Activated T-cell treated with anti-CD3 and anti-CD28 coated beads, Interleukin-2, amount 50 U/mL, for 48 hours (primary cell): ENCODE data around the gene RNF150.
"Not testable (repeated sequence)": the region's sequence is repeated elsewhere in the genome, so short reads cannot be mapped to it uniquely, and the experiment has no call there.

ENCODE experiments used
- DNase-seq, 2 experiments: peaks; one replicate each; pipeline ENCODE4 v3.0.0-alpha.2; 2020

RNF150 gene

DNA sequence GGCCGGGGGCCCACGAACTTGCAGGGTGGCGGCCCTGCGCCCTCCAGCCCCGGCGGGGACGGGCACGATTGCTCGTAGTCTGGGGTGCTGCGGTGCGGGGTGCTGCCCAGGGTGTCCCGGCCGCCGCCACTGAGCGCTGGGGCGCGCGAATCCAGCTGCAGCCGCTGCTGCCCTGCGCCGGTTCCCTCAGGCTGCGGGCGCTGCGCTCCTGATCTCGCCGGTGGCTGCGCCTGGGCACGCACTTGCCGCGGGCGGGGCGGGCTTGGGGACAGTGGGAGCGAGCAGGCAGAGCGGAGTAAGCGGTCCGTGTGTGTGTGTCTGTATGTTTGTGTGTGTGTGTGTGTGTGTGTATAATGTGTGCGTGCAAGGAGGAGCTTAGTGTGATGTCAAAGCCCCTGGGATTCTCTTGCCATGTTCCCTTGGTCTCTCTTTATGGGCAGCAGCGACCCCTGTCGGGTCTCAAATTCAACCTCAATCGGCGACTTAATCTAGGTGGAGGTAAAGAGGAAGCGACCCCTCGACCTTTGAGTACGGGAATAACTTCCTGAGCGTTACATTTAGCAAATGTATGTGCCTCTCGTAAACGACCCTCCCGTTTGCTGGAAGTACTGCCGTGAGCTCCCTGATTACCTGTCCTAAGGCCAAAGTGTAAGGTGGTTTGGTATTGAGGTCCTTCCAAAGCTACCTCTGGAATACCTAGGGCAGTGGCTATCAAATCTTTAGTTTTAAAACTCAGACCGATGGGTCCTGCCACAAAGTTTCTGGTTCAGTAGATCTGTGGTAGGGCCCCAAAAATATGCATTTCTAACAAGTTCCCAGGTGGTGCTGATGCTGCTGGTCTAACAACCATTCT lies at the start of gene RNF150:
Gene RNF150, minus strand, starts transcription at position 324 of the 853 bp plus-strand sequence.
- peak; percentile 73 to 74 for DNase-seq

- no peak for DNase-seq
These were observed 47.9 kb upstream of the RNF150 start for GRCh38 chr4:141180991-141181761.

- DNase-seq = no peak
These were observed 46.5 kb upstream of the RNF150 start for GRCh38 chr4:141179474-141180373.

DNA sequence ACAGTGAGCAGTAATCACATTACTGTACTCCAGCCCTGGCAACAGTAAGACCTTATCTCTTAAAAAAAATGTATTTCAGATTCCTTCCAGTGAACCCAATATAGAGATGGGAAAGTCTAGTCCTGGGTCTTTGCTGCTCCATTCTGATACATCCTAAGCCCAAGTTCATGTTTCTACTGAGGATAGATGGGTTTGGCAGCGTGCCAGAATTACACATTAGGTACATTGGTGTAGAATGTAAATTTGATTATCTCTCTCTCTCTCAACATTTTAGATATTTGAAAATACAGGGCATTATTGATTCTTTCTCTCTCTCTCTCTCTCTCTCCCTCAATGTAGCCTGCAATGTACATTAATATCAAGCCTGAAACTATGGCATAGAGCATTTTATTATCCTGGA lies 43.9 kb upstream of the RNF150 start:
- no peak for DNase-seq

DNA sequence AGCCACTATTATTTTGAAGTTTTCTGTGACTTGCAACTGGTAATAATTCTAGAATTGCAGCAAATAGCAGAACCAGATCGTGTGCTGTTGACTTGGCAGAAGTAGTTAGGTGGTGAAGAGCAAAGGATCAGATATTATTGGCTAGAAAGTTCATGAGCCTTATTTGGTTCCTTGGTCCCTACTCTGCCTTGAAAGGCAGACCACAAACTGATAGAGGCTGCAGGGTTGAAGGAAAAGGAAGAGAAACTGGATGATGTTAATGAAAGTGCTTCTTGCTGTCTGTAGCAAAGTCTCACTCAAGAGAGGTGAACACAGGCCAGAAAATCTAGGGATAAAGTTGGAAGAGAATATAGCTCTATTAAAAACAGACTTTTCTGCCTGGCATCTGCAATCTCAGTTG lies 41.2 kb upstream of the RNF150 start:
- DNase-seq = no peak

DNA sequence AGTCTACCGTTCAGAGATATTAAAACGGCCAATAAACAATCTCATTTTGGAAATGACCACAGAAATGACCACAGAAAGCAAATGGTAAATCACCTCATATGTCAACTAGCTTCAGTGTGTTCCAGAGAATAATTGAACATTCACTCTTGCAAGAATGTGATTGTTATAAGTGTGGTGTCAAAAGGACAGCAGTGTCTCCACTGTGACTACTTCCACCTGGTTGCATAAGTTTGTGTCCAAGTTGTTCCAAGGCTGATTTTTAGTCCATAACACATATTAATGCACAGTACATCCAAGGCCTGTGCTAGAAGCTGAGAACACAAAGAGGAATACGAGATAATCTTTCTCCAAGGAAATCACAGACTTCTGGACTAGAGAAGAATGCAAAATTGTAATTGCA lies 37.4 kb upstream of the RNF150 start:
- DNase-seq = no peak

DNA sequence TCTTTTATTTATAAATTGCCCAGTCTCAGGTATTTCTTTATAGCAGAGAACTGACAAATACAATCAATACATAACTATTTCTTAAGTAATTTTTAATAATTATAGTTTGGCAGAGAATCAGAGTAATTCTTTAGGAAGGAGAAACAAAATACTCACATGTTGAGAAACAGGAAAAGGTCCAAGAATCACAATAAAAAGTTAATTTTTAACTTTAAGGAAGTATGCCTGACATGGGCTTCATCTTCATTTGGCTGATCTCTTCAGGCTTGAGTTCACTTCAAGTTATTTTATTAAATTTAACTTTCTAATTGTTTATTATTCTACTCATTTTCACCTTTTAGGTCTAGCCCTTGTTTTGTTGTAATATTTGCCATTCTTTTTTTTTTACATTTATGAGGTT lies 36.1 kb upstream of the RNF150 start:
- DNase-seq = no peak

GRCh38 chr4:141165001-141165400 lies 31.7 kb upstream of the RNF150 start:
- DNase-seq = not testable (repeated sequence)

DNA sequence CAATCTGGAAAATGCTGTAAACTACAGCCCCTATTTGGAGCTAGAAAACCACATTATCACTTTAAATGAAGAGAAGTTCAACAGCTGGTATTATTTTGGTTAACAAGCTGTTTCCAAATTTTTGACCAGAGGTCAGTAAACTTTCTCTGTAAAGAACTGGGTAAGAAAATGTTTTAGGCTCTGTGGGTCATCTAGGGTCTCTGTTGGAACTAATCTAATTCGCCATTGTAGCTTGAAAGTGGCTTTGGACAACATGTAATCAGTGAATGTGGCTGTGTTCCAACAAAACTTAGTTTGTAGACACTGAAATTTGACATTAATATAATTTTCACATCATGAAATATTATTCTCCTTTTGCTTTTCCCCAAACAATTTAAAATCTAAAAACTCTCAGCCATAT lies 25.8 kb upstream of the RNF150 start:
- DNase-seq = no peak

DNA sequence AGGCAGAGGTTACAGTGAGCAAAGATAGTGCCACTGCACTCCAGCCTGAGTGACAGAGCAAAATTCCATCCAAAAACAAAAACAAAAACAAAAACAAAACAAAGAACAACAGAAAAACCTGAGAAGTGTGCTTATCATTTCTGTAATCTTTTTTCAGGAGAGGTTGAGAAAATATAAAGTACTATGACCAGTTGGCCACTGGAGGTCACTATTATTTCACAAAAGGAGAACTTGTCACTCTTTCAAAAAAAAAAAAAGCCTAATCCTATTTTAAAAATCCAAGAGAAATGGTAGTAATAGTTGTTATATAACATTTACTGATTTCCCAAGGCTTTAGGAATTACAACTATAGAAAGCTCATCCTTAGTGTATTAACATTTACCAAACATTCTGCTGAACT lies 24.9 kb upstream of the RNF150 start:
- no peak for DNase-seq

DNA sequence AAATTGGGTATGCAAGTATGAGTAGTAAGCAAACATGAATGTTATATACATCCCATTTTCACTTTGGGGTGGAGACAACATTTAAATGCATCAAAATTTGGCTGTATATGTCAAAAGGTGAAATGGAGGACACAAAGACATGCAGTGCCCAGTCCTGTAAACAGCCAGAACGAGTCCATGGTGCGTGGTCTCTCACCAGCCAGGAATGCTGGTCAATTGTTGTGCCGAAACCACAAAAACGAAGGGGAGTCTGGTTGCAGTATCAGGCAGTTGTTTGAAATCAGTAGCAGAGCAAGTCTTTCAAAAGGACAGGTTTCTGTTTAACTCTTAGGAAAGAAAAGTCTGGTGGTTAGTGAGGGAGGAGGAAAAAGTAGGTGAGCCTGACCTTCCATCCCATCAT lies 22.3 kb upstream of the RNF150 start:
- DNase-seq = no peak

DNA sequence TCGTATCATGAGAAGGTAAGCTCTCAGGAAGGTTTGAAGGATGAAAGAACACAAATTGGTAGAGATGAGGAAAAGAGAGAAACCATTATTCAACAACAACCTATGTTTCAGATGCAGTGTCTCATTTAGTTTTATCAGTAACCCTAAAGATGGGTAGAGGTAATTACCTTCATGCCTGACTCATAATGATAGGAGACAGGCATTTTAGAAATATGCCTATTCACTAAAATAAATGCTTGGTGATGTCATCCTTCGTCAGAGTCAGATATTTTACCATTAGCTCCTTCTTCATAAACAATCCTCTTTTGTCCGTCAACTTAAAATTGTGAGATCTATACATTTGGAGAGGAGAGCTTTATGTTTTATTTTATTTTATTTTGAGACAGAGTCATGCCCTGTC lies 21.5 kb upstream of the RNF150 start:
- no peak for DNase-seq

DNA sequence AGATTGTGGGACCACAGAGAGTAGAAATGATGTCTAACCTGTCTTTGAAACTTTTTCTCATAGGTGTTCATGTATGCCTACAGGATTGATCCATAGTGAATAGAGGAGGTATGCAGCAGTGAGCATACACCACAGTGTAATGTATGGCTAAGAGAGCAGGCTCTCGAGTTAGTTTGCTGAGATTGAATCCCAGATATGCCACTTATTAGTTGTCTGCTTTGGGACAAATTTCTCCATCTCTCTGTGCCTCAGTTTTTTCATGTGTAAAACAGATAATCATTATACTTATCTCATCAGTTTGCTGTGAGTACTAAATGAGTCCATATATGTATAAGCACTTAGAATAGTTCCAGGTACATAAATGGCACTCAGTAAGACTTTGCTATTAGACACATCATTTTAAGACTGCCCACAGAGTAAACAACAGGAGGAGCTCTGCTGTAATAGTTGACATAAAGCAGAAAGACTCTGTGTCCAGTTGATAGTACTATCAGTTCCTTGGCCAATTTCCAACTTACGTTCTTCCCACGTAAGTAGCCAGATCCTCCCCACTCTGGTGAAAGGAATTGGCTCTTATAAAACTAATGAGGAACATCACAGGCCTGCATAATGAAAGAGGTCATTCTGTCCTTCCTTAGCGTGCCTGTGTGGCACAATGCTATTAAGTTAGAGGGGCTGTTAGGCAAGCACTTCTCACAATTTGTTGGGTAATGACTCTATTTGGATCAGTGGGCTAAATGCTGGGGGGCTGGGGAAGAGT lies 20.7 kb upstream of the RNF150 start:
- DNase-seq = no peak

DNA sequence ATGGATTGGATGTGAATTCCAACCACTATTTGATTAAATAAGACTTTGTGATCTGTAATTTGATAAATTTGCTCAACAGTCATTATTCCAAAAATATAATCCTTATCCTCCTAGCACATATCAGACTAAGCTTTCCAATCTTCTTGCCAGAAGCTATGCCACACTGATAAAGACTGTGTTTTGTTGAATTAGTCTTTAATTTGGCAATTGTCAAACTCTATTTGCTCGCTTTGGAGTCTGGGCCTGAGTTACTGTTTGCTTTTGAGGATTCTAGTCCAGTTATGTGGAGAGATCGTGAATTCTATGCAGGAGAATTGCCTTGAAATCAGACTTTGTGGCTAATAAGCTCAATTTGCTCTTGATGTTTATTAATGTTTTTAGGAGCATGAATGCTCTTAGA lies 10.9 kb upstream of the RNF150 start:
- no peak for DNase-seq

DNA sequence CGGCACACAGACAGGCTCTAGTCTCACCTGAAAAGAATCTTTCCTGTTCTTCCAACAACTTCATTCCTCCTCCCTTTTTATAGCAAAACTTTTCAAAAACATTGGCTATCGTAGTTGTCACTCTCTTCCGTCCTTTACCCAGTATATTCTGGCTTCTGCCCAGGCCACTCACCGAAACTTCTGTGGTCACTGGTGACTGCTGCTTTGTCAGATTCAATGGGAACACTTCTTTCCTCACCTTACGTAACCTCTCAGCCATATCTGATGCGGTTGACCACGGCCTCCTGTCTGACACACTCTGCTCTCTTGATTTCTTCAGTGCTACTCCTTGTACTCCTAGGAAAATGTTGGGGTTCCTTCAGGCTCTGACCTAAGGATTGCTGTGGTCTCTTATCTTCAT lies 9.2 kb upstream of the RNF150 start:
- no peak for DNase-seq

GRCh38 chr4:141140391-141141200 lies 7.3 kb upstream of the RNF150 start:
- DNase-seq = no peak

DNA sequence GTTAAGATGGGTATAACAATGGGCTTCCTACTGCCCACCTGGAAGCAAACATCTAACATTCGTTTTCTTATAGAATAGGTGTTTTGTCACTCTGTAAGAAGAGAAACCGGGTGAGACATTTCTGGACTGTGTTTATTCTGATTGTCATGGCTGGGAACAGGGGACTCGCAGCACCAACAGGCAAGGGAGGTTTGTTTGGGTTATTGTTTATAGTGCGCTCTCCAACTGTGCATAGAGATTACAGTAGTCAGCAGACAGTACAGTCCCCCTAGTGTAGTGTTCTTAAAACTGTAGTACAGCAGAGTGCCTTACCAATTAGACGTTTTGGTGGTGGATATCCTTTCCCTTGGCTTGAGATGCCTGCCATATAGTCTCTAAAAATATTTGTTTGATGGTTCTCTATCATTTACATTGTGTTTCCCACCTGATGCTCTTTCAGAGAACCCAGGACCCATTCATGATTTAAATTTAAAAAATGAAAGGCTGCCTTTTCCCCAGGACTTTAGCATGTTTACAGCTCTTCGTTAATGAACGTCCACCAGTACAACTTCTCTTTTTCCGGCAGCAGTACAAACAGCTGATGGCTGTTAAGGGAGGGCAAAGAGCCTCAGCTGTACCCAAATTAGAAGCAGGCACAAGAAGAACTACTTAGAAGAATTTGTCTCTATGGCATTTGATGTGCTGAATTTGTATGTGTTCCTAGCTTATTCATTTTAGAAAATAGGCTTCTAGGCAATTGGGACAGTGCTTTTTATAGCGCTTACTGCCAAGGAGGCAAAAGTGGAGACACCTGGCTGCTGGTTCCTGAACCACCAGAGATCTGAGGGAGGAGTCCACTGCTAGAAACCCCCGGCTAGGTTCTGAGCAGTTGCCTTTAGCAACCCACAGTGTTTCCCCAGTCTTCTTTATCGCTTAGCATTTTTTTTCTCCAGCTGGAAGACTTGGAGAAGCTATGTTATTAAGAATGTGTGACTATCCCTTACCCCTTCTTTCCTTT lies 1.0 kb upstream of the RNF150 start:
- DNase-seq = no peak

DNA sequence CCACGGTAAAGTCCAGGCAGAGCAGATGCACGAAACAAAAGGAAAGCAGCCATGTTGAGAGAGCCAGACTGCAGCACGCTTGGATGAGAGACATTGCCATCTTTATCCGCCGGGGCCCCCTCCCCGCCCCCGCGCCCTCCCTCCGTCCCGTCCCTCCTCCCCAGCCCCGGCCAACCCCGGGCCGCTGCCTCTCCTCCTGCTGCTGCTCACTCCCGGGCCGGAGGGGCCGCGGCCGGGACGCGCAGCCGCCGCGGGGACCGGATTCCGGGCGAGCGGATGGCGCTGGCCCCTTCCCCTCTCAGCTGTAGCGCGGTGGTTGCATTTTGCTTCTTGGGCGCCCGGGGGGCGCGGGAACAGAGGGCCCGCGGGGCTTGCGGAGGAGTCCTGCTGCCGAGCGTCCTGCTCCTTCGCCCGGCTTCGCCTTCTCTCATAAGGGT lies 542 bp downstream of the RNF150 start:
- peak in 1 of 2 experiments; percentile 35 for DNase-seq

DNA sequence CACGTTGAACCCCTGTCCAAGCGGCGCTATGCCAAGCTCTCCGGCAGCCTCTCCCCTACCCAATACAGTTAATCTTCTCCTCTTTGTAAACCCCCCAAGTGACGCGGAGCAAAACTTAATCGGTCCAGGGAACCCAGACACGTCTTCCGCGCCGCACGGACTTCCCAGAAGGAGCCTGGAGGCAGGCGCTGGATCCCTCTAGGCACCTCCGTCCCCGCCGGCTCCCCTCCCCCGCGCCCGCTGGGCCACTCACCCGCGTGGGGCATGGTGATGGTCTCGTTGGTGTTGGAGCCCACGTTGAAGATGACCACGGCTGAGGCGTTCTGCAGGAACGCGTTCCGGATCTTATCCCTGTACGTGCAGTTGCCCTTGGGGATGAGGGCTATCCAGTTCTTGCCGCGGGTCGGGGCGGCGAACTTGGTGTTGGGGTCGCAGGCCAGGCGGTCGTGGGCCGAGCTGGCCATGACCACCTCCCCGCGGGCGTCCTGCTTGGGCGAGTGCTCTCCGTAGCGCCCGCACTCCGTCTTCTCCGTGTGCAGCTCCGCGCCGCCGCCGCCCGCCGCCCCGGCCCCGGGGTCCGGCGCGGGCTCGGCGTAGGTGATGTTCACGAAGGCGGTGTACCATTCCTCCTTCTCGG lies 1.1 kb downstream of the RNF150 start:
- DNase-seq = peak; percentile 18 to 23

GRCh38 chr4:141131723-141132071 lies 1.6 kb downstream of the RNF150 start:
- DNase-seq = no peak
